Mesodermal cell (in vitro differentiated cells): ENCODE results near the gene OPHN1.

Experiments used
- H3K27ac ChIP-seq: 2 replicates; pipeline ENCODE4 v1.7.0; 2013; ENCODE audit warnings: mild to moderate bottlenecking, low read depth, low read length, moderate library complexity; ENCODE audit not compliant: severe bottlenecking
- H3K36me3 ChIP-seq: 2 replicates; pipeline ENCODE4 v1.7.1; 2013; ENCODE audit warnings: mild to moderate bottlenecking, low read length, moderate library complexity; ENCODE audit not compliant: control insufficient read depth, insufficient read depth
- H3K4me1 ChIP-seq: one replicate; pipeline ENCODE4 v1.7.1; 2013; ENCODE audit warnings: mild to moderate bottlenecking, low read length; ENCODE audit not compliant: insufficient read depth, control insufficient read depth, poor library complexity, severe bottlenecking
- H3K4me3 ChIP-seq: 2 replicates; pipeline ENCODE4 v1.7.0; 2013; ENCODE audit warnings: low read length, control low read depth, mild to moderate bottlenecking; ENCODE audit not compliant: insufficient read depth, poor library complexity, severe bottlenecking; ENCODE audit errors: extremely low read depth
- H3K9me3 ChIP-seq: 2 replicates; pipeline ENCODE4 v1.7.1; 2013; ENCODE audit warnings: mild to moderate bottlenecking, low read length, moderate library complexity; ENCODE audit not compliant: control insufficient read depth
- WGBS, 2 experiments: methylation state at CpG; one replicate each; pipeline ENCODE4 v1.1.5; 2013; ENCODE audit warnings: missing lambda C conversion rate in 2 of 2; ENCODE audit not compliant: insufficient coverage in 2 of 2; 5-methylcytosine and 5-hydroxymethylcytosine counted together

The OPHN1 gene

GRCh38 chrX:68045008-68045577, 388.2 kb downstream of the OPHN1 start:
- no peaks in the 10 kb centered on the region for H3K9me3 ChIP-seq
- no peaks in the 10 kb centered on the region for H3K36me3 ChIP-seq
- 100% methylated on average over 1 of the region's 2 CpGs; no CpG with 5 or more reads in 1 of the 2 experiments for WGBS, 2 experiments
- no peak overlapping the region for H3K4me3 ChIP-seq
- H3K27ac ChIP-seq, result no peak overlapping the region
- no peaks in the 10 kb centered on the region for H3K4me1 ChIP-seq

GRCh38 chrX:68043713-68044438, 389.4 kb downstream of the OPHN1 start:
- no peak overlapping the region for H3K4me3 ChIP-seq
- 80% methylated on average over 1 of the region's 1 CpG; no CpG with 5 or more reads in 1 of the 2 experiments for WGBS, 2 experiments
- H3K36me3 ChIP-seq, result no peaks in the 10 kb centered on the region
- H3K27ac ChIP-seq, result no peak overlapping the region
- no peaks in the 10 kb centered on the region for H3K9me3 ChIP-seq
- no peaks in the 10 kb centered on the region for H3K4me1 ChIP-seq

- Histone ChIP-seq H3K4me1 (no peaks in the 10 kb centered on the region), H3K4me3 (no peak overlapping the region), H3K27ac (no peak overlapping the region), H3K9me3 (no peaks in the 10 kb centered on the region), H3K36me3 (no peaks in the 10 kb centered on the region)
- WGBS, 2 experiments, result no CpG with 5 or more reads among the region's 1 CpG
Observed at GRCh38 chrX:68041110-68041509, 392.2 kb downstream of the OPHN1 start.

GRCh38 chrX:68018248-68019203, 414.8 kb downstream of the OPHN1 start:
- WGBS, 2 experiments, result 90% methylated on average over 2 to 4 of the region's 9 CpGs
- no peaks in the 10 kb centered on the region for H3K36me3 ChIP-seq
- H3K4me3 ChIP-seq, result no peak overlapping the region
- no peaks in the 10 kb centered on the region for H3K4me1 ChIP-seq
- no peak overlapping the region for H3K27ac ChIP-seq
- no peaks in the 10 kb centered on the region for H3K9me3 ChIP-seq

GRCh38 chrX:67998540-67998939, 434.8 kb downstream of the OPHN1 start:
- Histone ChIP-seq H3K36me3 (no peaks in the 10 kb centered on the region), H3K4me1 (no peaks in the 10 kb centered on the region), H3K9me3 (no peaks in the 10 kb centered on the region), H3K4me3 (no peak overlapping the region), H3K27ac (no peak overlapping the region)
